ENCODE data around the gene TMEM150A.

Gene TMEM150A, protein sequence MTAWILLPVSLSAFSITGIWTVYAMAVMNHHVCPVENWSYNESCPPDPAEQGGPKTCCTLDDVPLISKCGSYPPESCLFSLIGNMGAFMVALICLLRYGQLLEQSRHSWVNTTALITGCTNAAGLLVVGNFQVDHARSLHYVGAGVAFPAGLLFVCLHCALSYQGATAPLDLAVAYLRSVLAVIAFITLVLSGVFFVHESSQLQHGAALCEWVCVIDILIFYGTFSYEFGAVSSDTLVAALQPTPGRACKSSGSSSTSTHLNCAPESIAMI

DNA sequence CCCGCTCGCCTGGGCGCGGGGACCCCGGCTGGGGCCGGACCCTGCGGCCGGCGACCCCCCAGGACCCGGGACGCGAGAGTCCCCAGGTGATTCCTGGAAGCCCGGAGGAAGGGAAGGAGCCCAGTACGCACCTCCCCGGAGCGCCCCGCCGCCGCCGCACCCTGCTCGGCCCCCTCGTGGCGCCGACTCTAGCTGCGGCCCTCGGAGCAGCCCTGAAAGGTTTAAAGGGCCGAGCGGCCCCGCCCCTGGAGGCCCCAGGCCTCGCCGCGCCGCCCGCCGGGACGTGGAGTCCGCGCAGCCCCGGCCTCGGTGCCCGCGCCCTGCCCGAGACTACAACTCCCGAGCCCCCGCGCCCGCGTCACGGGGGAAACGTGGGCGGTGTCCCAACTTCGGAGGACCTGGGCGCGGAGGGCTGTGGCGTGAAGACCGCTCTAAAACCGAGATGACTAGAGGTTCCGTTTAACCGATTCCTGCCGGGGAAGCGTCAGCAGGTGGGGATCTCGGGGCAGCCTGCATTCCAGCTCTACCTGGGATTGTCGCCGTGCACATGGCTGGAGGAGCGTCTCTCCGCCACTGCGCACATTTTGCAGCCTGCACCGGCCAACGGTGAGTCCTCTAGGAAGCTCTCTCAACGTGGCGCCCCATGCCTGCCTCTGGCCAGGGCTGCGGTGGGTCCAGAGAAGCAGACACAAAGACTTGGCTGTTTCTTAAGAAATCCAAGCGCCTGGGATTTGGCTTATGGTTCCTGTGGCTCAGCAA is at the start of gene TMEM150A:
Gene TMEM150A, minus strand, starts transcription at position 223 of the 759 bp plus-strand sequence. CDS start 750 bp downstream, outside the sequence.
- H3K27ac Mint-ChIP-seq, result peak within 1 kb of the TSS; percentile 97
- TF ChIP-seq, protein P1, sequence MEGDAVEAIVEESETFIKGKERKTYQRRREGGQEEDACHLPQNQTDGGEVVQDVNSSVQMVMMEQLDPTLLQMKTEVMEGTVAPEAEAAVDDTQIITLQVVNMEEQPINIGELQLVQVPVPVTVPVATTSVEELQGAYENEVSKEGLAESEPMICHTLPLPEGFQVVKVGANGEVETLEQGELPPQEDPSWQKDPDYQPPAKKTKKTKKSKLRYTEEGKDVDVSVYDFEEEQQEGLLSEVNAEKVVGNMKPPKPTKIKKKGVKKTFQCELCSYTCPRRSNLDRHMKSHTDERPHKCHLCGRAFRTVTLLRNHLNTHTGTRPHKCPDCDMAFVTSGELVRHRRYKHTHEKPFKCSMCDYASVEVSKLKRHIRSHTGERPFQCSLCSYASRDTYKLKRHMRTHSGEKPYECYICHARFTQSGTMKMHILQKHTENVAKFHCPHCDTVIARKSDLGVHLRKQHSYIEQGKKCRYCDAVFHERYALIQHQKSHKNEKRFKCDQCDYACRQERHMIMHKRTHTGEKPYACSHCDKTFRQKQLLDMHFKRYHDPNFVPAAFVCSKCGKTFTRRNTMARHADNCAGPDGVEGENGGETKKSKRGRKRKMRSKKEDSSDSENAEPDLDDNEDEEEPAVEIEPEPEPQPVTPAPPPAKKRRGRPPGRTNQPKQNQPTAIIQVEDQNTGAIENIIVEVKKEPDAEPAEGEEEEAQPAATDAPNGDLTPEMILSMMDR (IDR thresholded peaks at IDR 0.05), result no peak

DNA sequence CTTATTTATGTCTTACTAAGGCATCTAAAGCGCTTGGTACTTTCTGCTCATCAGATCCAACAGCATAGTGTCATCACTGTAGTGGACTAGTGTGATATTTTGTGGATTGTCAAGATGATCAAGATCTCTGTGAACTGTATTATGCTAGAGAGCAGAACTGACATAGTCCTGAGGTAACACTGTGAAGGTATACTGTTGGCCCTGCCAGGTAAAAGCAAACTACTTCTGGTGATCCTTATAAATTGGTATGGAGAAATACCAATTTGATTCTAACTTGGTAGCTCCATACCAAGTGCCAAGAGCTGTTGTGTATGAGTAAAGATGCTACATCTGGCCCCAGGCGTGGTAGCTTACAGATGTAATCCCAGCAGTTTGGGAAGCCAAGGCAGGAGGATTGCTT is 49.6 kb upstream of the TMEM150A start:
- H3K4me1 Mint-ChIP-seq, result no peaks in the 10 kb centered on the region

More for the DNA sequence above, at the start of gene TMEM150A:
- DNase-seq, result peak; percentile 89
- Mint-ChIP-seq H3K9me3 (no peaks in the 10 kb centered on the region), H3K4me1 (peaks cover 39% of the 10 kb centered on the region), H3K27me3 (ENCODE audit: low read depth, poor library complexity) (no peaks in the 10 kb centered on the region), H3K4me3 (peak within 1 kb of the TSS; percentile 90), H3K36me3 (ENCODE audit: low read depth) (peaks cover 13% of the 10 kb centered on the region)

DNA sequence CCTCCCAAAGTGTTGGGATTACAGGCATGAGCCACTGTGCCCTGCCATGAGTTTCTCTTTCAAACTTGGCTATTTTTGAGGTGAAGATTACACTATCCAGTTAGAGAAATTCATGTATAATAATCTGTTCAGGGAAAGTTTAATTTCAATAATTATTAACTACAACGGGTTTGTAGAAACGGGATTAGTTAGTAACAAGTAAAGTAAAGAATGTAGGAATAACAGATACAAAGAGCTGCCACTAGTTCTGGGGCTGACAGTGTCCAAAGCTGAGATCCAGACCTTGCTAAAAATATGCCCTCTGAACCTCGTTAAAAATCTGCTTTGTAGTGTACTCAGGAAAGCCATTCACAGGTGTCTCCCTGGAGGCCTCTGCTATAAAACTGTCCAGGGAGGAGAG is 48.6 kb upstream of the TMEM150A start:
- Mint-ChIP-seq H3K4me1 (no peaks in the 10 kb centered on the region), H3K36me3 (ENCODE audit: low read depth) (peaks cover 68% of the 10 kb centered on the region)

More for the DNA sequence above, 49.6 kb upstream of the TMEM150A start:
- no peaks in the 10 kb centered on the region for H3K9me3 Mint-ChIP-seq
- peaks cover 66% of the 10 kb centered on the region for H3K36me3 Mint-ChIP-seq (ENCODE audit: low read depth)
- TF ChIP-seq, protein P1 (IDR thresholded peaks at IDR 0.05), result no peak
- H3K27ac Mint-ChIP-seq, result peak overlapping the region; percentile 48
- no peaks in the 10 kb centered on the region for H3K27me3 Mint-ChIP-seq (ENCODE audit: low read depth, poor library complexity)
- no peak overlapping the region for H3K4me3 Mint-ChIP-seq
- no peak for DNase-seq

DNA sequence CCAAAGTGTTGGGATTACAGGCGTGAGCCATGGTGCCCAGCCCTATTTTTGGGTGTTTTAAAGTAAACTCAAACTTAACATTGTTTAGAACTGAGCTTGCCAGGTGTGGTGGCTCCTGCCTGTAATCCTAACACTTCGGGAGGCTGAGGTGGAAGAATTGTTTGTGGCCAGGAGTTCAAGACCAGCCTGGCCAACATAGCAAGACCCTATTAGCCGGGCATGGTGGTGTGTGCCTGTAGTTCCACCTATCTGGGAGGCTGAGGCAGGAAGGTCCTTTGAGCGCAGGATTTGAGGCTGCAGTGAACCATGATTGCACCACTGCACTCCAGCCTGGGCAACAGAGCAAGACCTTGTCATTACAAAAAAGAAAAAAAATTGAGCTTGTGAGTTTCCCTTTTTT is 48.0 kb upstream of the TMEM150A start:
- H3K36me3 Mint-ChIP-seq (ENCODE audit: low read depth), result peaks cover 65% of the 10 kb centered on the region
- no peak overlapping the region for H3K27ac Mint-ChIP-seq
- H3K4me1 Mint-ChIP-seq, result no peaks in the 10 kb centered on the region
- TF ChIP-seq, protein P1 (IDR thresholded peaks at IDR 0.05), result no peak
- H3K27me3 Mint-ChIP-seq (ENCODE audit: low read depth, poor library complexity), result no peaks in the 10 kb centered on the region
- H3K4me3 Mint-ChIP-seq, result no peak overlapping the region
- no peaks in the 10 kb centered on the region for H3K9me3 Mint-ChIP-seq
- no peak for DNase-seq

More for the DNA sequence above, 48.6 kb upstream of the TMEM150A start:
- TF ChIP-seq, protein P1 (IDR thresholded peaks at IDR 0.05), result no peak
- no peak for DNase-seq
- Mint-ChIP-seq H3K27ac (no peak overlapping the region), H3K9me3 (no peaks in the 10 kb centered on the region), H3K27me3 (ENCODE audit: low read depth, poor library complexity) (no peaks in the 10 kb centered on the region), H3K4me3 (no peak overlapping the region)

DNA sequence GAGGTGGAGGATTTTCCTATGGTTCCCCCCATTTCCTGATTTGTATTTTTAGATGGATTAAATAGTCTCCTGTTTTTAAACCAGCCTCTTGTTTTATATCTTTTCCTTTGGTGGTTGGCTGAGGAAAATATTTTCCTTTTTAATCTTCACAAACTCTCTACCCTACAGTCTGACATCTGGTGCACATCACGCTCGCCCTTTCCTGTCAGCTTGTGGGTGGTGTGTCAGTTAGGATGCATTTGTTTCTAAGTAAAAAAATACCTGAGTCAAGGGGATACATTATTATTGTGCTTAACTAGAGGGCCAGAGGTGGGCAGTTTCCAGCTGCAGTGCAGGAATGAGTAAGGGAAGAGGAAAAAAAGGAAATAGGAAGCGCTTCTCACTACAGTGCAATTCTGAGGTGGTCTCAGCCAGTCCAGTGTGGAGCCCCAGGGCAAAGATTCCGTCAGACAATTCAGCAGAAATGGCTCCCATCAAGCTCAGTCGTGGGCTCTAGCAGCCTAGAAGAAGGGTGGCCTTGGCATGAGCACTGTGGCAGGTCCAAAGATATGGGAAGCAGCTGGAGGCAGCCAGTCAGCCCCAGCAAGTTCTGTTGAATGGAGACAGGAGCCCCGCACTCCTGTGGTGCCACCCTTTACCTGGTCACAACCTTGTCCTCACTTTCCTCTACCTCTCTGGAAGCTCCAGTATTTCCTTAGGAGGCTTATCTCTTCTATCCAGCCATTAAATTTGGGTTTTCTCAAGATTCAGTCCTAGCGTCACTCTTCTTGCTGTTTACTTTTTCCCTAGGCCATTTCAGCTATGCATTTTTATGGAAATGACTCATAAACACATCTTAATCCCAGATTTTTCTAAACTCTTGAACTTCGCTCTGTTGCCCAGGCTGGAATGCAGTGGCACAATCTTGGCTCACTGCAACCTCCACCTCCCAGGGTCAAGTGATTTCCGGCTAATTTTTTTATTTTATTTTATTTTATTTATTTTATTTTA is 47.0 kb upstream of the TMEM150A start:
- Mint-ChIP-seq H3K36me3 (ENCODE audit: low read depth) (peaks cover 69% of the 10 kb centered on the region), H3K27ac (no peak overlapping the region), H3K27me3 (ENCODE audit: low read depth, poor library complexity) (no peaks in the 10 kb centered on the region), H3K9me3 (no peaks in the 10 kb centered on the region), H3K4me1 (no peaks in the 10 kb centered on the region), H3K4me3 (no peak overlapping the region)
- no peak for DNase-seq
- TF ChIP-seq, protein P1 (IDR thresholded peaks at IDR 0.05), result no peak

All from nephron progenitor cell (in vitro differentiated cells).